Endothelial cell of umbilical vein (primary cell): ENCODE results near the gene NUBPL. TPM values are rescaled to one million over a fixed set of nuclear protein-coding genes. Genes with fewer than 3 reads are reported as not detected.

Experiments used
- BruUV-seq: library from RNA; stranded (reverse); fragments of 400-500 nt; replicated peaks from 2 replicates; lab custom pipeline; 2021; lab: Mats Ljungman, UMichigan
- CTCF ChIA-PET: fragments of 300-600, 350-600 bp; sonication (Branson Sonifier 250); formaldehyde crosslinking; loops from one replicate; lab custom pipeline; 2021; ENCODE audit warnings: antibody characterized with exemption, inconsistent platforms; lab: Charles Lee
- POLR2A ChIA-PET: fragments of 300-600, 350-600 bp; sonication (Branson Sonifier 250); formaldehyde crosslinking; loops from one replicate; lab custom pipeline; 2021; ENCODE audit warnings: antibody characterized with exemption, inconsistent platforms; lab: Charles Lee
- DNase-seq: peaks from one replicate; pipeline ENCODE4 v3.0.0-alpha.2; 2011; ENCODE audit warnings: low read depth, low spot score
- FAIRE-seq: peaks from 2 replicates; lab custom pipeline; 2011; peaks lifted over from hg19 to GRCh38; lab: Jason Lieb, UNC
- H2AFZ ChIP-seq: 2 replicates; pipeline ENCODE4 v1.6.0; 2012; ENCODE audit warnings: low read depth, low read length, control low read depth, inconsistent platforms
- H3K27ac ChIP-seq: 2 replicates; pipeline ENCODE4 v1.5.1; 2011; ENCODE audit warnings: low read depth, mild to moderate bottlenecking, control low read depth, low read length, moderate library complexity; ENCODE audit not compliant: insufficient read depth
- H3K27me3 ChIP-seq, 2 experiments: 2 replicates each; pipeline versions ENCODE4 v1.6.0 to v1.6.1; 2011; ENCODE audit warnings: low read length in 2 of 2, mixed read lengths in 1 of 2; ENCODE audit not compliant: control insufficient read depth in 2 of 2, insufficient read depth in 2 of 2
- H3K36me3 ChIP-seq, 2 experiments: 2 replicates in 1 of 2; 3 replicates in 1 of 2; pipeline ENCODE4 v1.5.1; 2011; ENCODE audit warnings: low read length in 2 of 2, mild to moderate bottlenecking in 1 of 2, moderate library complexity in 1 of 2; ENCODE audit not compliant: control insufficient read depth in 2 of 2, insufficient read depth in 2 of 2; ENCODE audit errors: extremely low read depth in 1 of 2
- H3K4me1 ChIP-seq: 3 replicates; pipeline ENCODE4 v1.5.1; 2011; ENCODE audit warnings: mild to moderate bottlenecking, low read length; ENCODE audit not compliant: control insufficient read depth, insufficient read depth; ENCODE audit errors: extremely low read depth
- H3K4me2 ChIP-seq: 2 replicates; pipeline ENCODE4 v1.6.1; 2011; ENCODE audit warnings: low read length, control low read depth, mixed read lengths; ENCODE audit not compliant: insufficient read depth
- H3K4me3 ChIP-seq, 3 experiments: fragments of 200-600 bp in 1 of 3; sonication (generic), shearing (Covaris generic) in 1 of 3; replicated peaks in 1 of 3; 2 replicates each; pipeline ENCODE4 v1.5.1; 2011 to 2016; ENCODE audit warnings: control low read depth in 3 of 3, low read length in 3 of 3, mild to moderate bottlenecking in 2 of 3, inconsistent platforms in 1 of 3, low read depth in 1 of 3, moderate library complexity in 1 of 3; ENCODE audit not compliant: insufficient read depth in 1 of 3
- H3K79me2 ChIP-seq: 2 replicates; pipeline ENCODE4 v1.6.0; 2012; ENCODE audit warnings: low read length, inconsistent platforms; ENCODE audit not compliant: control insufficient read depth, insufficient read depth
- H3K9ac ChIP-seq: replicated peaks from 2 replicates; pipeline ENCODE3; 2011; ENCODE audit warnings: low read length, control low read depth; ENCODE audit not compliant: insufficient read depth; ENCODE audit errors: extremely low read depth
- H3K9me1 ChIP-seq: replicated peaks from 3 replicates; pipeline ENCODE4 v1.6.0; 2011; ENCODE audit warnings: mild to moderate bottlenecking, low read length; ENCODE audit not compliant: control insufficient read depth, insufficient read depth; ENCODE audit errors: extremely low read depth
- H3K9me3 ChIP-seq: replicated peaks from 2 replicates; pipeline ENCODE4 v1.5.1; 2012; ENCODE audit warnings: low read length, inconsistent platforms; ENCODE audit not compliant: control insufficient read depth, insufficient read depth
- H4K20me1 ChIP-seq: replicated peaks from 2 replicates; pipeline ENCODE3; 2011; ENCODE audit warnings: mild to moderate bottlenecking, low read length; ENCODE audit not compliant: control insufficient read depth, insufficient read depth; ENCODE audit errors: extremely low read depth
- CTCF ChIP-seq, 2 donors: IDR thresholded peaks; 1 replicate in 1 of 2; 2 replicates in 1 of 2; pipeline ENCODE4 v1.5.1; 2011; ENCODE audit warnings: low read length in 2 of 2, mild to moderate bottlenecking in 2 of 2, moderate library complexity in 2 of 2, control low read depth in 1 of 2, inconsistent platforms in 1 of 2, low read depth in 1 of 2; ENCODE audit not compliant: insufficient read depth in 1 of 2; ENCODE audit errors: extremely low read depth in 1 of 2
- EZH2 ChIP-seq: IDR thresholded peaks from 2 replicates; pipeline ENCODE4 v1.6.1; 2012; ENCODE audit warnings: borderline replicate concordance, low read depth, mild to moderate bottlenecking, moderate library complexity, low read length, inconsistent platforms; ENCODE audit not compliant: severe bottlenecking
- FOS ChIP-seq: IDR thresholded peaks from 2 replicates; pipeline ENCODE4 v1.6.1; 2011; ENCODE audit warnings: mild to moderate bottlenecking, low read length, moderate library complexity, borderline replicate concordance; ENCODE audit not compliant: insufficient read depth
- GATA2 ChIP-seq: IDR thresholded peaks from 2 replicates; pipeline ENCODE4 v1.7.0; 2011; ENCODE audit warnings: low read depth, mild to moderate bottlenecking, moderate library complexity, mixed read lengths, low read length; ENCODE audit not compliant: insufficient read length, insufficient read depth
- JUN ChIP-seq: IDR thresholded peaks from 2 replicates; pipeline ENCODE4 v1.6.1; 2011; ENCODE audit warnings: borderline replicate concordance, low read depth; ENCODE audit not compliant: insufficient read length, insufficient read depth
- MAX ChIP-seq: IDR thresholded peaks from 2 replicates; pipeline ENCODE4 v1.6.1; 2011; ENCODE audit not compliant: insufficient read depth, insufficient read length
- MYC ChIP-seq: IDR thresholded peaks from one replicate; pipeline ENCODE4 v1.6.1; 2011; ENCODE audit warnings: mild to moderate bottlenecking, low read depth, low read length
- POLR2A ChIP-seq: IDR thresholded peaks from 2 replicates; pipeline ENCODE4 v1.6.1; 2012; ENCODE audit warnings: low read depth, mild to moderate bottlenecking, control low read depth, low read length
- POLR2AphosphoS5 ChIP-seq: IDR thresholded peaks from 2 replicates; pipeline ENCODE4 v1.6.1; 2012; ENCODE audit warnings: low read depth, mild to moderate bottlenecking, control low read depth, low read length, moderate library complexity; ENCODE audit not compliant: insufficient read depth
- dilution Hi-C: fragments of 300-500 bp; cut with MboI; formaldehyde crosslinking; loops from one replicate; pipeline ENCODE4 v1.15.0; 2019; ENCODE audit warnings: low sequenced_read_pairs; ENCODE audit not compliant: extremely low pct_ligation_motif_present
- intact Hi-C: fragments of 100-400 bp; cut with micrococcal nuclease; formaldehyde crosslinking; loops from one replicate; pipeline ENCODE4 v1.10.0; 2022
- polyA plus RNA-seq, 4 experiments: library from polyadenylated mRNA; depleted of rRNA in 3 of 4; stranded (reverse) in 3 of 4; unstranded in 1 of 4; fragments of >200 nt; gene quantifications; 2 replicates each; pipeline versions ENCODE4 v1.2.1 to v1.2.3, GENCODE V29; 2011 to 2012; ENCODE audit warnings: missing spikeins in 1 of 4
- total RNA-seq: library from RNA; stranded (reverse); gene quantifications from 2 replicates; pipeline ENCODE4 v1.2.3, GENCODE V29; 2021

NUBPL gene
- total and polyA plus RNA-seq, 2 donors (not counting 3 experiments of a cell fraction or from before 2014, with no cell fraction given) = 2.1 to 12.3 TPM

- ChIA-PET CTCF (no interaction called here), POLR2A (no interaction called here)
- FAIRE-seq (no peak), DNase-seq (no peak)
- Histone ChIP-seq H3K4me2 (no peak overlapping the region), H3K27me3 (no peaks in the 10 kb centered on the region), H2AFZ (no peak overlapping the region), H3K9me1 (no peaks in the 10 kb centered on the region), H3K36me3 (no peaks in the 10 kb centered on the region), H3K27ac (no peak overlapping the region), H3K9me3 (no peaks in the 10 kb centered on the region), H3K79me2 (no peaks in the 10 kb centered on the region), H3K4me3 (no peak overlapping the region), H3K4me1 (no peaks in the 10 kb centered on the region), H3K9ac (no peak overlapping the region), H4K20me1 (no peaks in the 10 kb centered on the region)
- BruUV-seq = no TSS peak
- dilution Hi-C loops (no loop called here), intact Hi-C loops (no loop called here)
- TF ChIP-seq POLR2AphosphoS5 (no peak), CTCF (IDR thresholded peaks at IDR 0.05; ENCODE audit: extremely low read depth in 1 of 2, insufficient read depth in 1 of 2, low read depth in 1 of 2, low read length in 2 of 2) (no peak), FOS (no peak), MYC (no peak), JUN (no peak), MAX (no peak), GATA2 (no peak), POLR2A (no peak), EZH2 (no peak)
Observed at GRCh38 chr14:31582836-31583452, 21.7 kb downstream of the NUBPL start.
